ENCODE results near the gene RPS6KL1.
"Not testable (repeated sequence)": the region's sequence is repeated elsewhere in the genome, so short reads cannot be mapped to it uniquely, and the experiment has no call there.

RPS6KL1 gene

DNA sequence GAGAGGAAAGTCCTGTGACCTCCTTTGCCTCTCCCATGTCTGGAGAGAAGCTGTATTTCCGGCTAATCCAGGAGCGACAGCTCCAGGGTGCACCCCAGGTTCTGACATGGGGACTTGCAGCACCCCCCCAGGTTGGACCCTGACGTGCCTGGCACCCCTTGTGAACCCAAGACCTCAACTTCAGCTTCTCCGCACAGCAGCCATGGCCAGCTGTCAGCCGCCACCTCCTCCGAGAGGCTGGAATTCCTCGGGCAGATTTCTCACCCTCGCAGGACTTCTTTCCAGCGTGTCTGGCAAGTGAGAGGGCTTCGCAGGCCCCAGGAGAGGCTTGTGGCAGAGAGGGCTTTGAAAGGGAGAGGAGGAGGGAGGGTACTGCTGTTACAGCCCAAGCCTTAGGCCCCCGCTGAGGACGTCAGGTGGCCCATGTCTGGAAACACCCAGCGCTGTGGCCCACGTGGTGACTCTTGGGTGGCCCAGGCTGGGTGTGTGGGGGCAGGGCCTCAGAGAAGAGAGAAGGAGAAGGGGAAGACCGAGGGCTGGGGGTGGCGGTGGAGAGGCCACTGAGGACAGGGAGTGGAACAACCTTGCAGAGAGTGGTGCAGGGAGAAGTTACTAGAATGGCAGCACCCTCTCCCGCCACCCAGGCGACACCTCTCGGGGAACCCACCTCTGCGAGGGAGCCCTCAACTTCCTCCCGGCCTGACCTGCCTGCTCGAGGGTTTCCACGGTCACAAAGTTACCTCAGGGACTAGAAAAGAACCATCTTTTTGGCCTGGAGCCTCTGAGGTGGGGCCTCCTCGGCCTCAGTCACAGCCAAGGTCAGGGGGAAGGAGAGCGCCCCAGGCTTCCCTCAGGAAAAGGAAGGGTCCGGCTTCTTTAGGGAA, 11.7 kb upstream of the RPS6KL1 start:
- no peak for DNase-seq

DNA sequence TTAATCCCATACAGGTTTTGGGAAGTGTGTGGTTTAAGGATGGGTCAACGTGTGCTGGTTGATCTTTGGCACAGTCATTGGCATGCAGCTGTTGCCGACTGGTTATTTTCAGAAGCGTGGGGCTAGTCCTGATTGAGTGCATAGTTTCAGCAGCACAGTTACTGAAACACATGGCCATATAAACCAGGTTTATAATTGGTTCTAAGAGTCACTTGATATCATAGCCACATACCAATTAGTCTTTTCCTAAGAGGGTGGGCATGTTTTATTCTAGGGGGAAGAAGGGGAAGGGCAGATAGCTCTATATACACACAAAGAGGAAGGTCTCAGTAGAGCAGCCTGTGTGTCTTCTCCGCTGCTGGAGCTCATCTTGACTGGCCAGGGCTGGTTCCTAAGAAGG, 11.0 kb upstream of the RPS6KL1 start:
- no peak for DNase-seq

DNA sequence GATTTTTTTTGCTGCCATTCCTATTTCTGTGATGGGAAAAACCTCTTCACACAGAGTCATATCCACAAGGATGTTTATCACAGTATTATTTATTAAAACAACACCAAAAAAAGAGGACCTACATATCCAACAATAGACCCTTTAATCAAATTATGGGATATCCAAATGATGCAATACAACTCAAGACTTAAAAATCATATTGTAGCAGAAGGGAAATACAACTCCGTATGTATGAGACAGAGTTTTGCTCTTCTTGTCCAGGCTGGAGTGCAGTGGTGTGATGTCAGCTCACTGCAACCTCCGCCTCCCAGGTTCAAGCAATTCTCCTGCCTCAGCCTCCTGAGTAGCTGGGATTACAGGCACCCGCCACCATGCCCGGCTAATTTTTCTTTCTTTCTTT, 9.9 kb upstream of the RPS6KL1 start:
- not testable (repeated sequence) for DNase-seq

DNA sequence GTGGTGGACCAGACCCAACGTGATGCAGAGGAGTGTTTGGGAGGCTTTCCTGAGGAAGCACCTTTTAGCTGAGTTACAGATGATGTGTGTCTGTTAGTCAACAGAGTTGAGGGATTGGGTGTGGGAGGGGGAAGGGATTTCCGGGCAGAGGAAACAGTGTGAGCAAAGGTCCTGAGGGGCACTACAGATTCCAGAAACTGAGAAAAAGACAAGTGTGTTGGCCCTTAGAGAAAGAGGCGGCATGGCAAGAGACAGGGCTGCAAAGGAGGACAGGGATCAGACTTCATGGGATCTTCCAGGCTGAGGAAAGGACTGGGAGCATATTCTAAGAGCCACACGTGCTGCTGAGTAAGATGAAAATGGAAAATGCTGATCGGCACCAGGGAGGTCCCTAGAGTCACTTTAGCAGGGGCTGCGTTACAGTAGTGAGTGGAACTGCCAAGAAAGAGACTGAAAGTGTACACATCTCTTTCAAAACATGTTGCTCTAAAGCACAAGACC, 9.4 kb upstream of the RPS6KL1 start:
- no peak for DNase-seq

DNA sequence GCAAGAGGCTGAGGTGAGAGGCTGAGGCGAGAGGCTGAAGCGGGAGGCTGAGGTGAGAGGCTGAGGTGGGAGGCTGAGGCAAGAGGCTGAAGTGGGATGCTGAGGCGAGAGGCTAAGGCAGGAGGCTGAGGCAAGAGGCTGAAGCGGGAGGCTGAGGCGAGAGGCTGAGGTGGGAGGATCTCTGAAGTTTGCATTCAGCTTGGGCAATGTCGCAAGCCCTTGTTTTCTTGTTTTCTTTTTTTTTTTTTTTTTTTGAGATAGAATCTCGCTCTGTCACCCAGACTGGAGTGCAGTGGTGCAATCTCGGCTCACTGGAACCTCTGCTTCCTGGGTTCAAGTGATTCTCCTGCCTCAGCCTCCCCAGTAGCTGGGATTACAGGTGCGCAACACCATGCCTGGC, 8.7 kb upstream of the RPS6KL1 start:
- DNase-seq, result not testable (repeated sequence)

DNA sequence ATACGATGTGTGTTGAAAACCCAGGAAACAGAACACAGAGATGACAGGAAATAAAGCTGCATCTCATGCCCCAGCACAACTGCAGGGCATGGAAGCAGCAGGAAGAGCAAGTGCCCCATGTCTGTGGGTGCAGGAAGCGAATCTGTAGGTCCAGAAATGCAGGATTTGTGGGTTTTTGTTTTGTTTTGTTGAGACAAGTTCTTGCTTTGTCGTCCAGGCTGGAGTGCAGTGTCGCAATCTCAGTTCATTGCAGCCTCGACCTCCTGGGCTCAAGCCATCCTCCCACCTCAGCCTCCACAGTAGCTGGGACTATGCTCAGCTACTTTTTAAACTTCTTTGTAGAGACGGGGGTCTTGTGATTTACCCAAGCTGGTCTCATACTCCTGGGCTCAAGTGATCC, 6.2 kb upstream of the RPS6KL1 start:
- no peak for DNase-seq

DNA sequence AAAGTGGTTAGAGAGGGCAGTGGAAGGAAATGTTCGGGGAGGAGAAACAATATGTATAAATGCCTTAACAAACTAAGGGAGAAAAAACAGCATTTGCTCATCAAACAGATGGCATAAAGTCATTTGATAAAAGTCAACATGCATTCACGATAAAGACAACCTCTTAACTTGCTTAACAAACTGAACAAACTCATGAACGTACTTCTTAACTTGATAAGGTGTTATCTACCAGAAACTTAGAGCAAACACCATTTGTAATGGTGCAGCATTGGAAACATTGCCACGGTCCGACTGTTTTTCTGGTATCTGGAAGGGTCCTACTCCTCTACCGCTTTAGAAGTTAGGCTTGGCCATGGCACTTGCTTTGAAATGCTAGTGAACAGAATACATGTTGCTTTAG, 4.2 kb upstream of the RPS6KL1 start:
- DNase-seq, result no peak

DNA sequence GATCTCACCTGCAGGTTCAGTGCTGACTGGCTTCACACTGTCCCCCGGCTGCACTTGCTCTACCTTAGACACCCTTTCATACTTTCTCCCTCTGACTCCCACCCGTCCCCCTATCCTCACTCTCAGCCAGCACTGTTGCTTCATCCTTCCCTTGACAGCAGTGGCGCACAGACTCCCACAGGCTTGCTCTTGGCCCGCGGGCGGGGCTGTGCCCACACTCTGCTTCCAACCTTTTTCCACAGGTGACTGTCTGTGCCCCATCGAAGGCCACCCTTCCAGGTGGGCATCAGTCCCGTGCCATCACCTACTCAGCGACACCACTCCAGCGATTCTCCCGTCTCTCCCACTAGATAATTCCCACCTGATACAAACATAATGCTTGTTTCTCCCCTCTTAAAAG, 1.0 kb upstream of the RPS6KL1 start:
- DNase-seq, result no peak

DNA sequence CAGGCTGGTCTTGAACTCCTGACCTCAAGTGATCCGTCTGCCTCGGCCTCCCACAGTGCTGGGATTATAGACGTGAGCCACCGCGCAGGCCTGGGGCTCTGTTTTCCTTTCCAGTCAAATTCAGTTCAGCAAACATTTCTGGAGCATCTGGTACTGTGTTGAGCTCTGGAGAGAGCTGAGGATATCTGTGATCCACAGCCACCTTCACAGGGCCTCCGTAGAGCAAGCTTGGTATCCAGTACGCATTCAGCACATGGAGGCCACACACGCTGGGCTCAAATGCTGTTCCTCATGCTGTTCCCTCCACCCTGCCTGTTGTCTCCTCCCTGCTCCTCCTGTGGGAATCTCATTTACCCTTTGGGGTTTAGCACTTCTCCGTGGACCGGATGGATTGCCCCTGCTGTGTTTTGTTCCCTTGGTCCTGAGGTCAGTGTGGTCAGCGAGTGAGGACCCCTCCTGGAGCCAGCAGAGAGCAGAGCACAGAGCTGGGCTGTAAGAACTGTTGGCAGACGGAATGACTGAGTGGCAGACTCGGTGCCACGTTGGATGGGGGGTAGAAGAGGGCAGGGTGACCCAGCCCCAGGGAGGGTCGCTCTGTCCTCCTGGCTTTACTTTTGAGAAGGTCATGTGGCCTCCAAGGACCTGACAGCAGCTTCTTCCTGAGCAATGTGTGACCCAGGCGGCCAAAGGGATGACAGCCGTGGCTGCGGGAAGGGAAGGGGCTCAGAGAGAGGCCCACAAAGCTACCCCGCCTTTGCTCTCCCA, 891 bp downstream of the RPS6KL1 start:
- DNase-seq, result no peak

DNA sequence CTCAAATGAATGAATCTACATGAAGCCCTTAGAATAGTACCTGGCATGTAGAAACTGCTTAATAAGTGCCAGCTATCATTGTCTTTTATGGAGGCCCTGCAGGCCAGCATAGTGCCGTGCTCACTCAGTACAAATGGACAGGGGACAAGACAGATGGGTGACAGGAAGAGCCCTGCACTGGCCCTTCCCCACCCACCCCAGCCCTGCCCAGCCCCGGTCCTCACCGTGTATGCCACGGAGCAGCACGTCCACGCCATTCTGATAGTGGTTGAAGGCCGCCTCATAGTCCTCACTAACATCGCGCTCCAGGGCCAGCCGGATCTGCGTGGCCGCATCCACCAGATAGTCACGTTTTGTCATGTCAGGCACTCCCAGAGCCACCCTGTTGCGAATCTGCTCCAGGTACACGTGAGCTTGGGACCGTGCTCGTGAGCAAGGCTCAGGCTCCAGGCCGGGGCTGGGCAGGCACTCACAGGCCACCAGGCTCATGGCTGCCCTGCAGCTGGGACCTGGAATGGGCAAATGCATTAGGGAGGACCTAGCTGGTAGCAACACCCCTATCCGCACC, 1.9 kb downstream of the RPS6KL1 start:
- no peak for DNase-seq

DNA sequence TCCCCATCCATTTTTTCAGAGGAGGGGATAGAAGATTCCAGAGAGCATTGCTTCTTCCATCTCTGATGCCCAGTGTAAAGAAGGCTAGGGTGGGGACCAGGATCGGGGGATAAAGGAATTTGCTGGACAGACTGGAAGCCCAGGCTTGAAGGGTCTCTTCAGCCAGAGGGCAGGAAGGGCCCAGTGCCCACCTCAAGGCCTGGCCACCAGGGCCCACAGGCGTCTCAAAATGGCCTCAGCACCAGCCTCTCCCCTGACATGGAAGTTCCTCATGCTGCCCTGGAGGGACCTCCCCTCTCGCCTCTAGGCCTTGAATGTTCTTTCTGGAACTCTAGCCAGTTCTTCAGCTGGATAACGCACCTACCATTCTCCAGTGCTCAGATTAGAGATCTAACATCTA, 2.8 kb downstream of the RPS6KL1 start:
- no peak for DNase-seq

DNA sequence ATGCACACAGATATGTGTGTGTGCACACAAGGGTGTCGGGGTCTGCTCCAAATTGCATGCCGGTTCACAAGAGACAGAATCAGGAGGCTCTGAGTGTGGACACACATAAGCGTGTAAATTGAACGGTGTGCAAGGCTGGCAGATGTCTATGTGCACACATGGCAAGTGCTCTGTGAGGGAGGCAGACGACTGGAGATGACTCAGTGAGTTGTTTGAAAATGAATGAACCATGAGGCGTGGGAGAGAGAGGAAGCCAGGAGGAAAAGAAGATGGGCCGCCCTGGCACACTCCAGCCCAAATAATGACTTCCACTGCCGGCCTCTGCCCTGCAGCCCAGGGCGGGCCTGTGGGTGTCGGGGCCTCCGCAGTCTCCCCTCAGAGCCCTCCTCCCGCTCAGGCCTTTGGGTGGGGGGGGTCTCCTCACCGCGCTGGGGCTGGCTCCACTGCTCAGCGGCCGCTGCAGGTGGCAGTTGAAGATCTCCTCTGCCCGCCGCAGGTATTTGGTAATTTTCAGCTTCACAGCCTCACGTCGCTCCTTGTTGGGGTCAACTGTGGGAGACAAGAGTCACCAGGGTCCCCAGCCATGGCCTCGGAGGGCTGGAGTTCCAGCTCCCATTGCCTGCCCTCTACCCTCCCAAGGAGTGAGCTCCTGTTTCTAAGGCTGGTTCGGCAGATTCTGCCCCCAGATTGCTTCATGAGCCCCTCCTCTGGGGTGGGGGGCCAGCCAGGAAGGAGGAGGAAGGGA, 3.5 kb downstream of the RPS6KL1 start:
- peak; percentile 82 for DNase-seq

DNA sequence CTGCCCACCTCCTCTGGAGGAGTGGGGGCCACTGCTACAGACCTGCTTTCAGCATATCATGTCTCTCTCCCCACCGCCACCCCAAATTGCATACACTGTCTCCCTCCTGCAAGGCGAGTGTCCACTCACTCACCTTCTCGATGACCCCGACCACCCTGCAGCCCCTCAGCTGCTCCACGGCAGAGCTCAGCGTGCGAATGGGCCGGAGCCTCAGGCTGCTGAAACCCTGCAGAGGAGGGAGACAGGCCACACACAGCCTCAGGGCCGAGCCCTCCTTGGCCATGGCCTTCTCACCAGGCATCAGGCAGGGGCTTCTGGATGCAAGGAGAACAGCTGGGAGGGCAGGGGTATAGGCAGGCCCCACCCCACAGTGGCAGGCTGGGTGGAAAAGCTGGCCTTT, 4.7 kb downstream of the RPS6KL1 start:
- no peak for DNase-seq

DNA sequence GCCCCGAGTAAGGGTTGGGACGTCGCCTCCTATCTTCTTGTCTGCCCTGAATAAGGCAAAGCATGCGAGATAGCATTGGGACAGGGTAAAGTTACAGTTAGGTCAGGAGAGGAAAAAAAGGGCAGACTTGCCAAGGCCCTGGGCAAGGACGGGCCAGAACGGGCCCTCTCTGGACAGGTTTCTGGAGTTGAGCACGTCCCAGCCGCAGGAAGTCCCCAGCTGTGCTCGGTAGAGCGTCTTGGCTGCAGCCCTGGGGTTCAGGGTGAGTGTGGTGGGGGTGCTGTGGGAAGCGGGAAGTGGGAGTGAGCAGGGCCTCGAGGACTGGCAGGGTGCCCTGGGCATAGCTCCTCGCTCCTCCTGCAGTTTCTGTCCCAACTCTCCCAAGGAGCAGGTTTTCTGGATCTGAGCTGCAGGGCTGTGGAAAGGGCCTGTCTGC, 5.4 kb downstream of the RPS6KL1 start:
- DNase-seq, result no peak

DNA sequence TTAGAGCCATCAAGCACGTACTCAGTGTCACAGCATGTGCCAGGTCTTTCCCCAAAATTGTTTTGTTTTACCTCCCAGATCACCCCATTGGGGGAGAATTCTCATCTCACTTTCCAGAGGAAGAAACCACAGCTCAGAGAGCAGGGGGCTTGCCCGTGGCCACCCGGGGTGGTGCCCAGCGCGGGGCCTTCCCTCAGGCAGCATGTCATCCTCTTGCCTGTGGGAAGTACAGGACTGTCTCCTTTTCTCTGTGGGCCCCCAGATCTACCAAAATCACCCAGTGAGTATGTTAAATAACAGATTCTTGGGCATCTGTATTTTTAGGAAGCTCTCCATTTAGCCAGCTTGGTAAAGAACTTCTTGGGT, 5.9 kb downstream of the RPS6KL1 start:
- no peak for DNase-seq

DNA sequence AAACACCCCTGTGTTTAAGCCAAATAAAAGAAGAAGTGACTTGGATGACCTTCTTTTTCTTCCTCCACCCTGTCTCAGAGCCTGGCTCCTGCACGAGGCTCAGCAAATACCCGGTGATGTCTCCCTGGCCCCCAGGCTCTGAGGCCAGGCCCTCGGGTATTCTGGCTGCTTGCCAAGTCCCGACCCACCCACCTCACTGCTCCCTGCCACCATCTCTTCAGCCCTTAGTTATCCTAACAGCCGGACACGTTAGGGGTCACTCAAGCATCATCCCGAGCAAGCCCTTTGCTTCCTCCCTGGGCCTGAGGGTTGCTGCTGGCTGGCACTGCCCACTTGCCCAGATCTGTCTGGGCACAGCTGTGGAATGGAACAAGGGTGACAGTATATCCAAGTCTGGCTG, 7.2 kb downstream of the RPS6KL1 start:
- no peak for DNase-seq

DNA sequence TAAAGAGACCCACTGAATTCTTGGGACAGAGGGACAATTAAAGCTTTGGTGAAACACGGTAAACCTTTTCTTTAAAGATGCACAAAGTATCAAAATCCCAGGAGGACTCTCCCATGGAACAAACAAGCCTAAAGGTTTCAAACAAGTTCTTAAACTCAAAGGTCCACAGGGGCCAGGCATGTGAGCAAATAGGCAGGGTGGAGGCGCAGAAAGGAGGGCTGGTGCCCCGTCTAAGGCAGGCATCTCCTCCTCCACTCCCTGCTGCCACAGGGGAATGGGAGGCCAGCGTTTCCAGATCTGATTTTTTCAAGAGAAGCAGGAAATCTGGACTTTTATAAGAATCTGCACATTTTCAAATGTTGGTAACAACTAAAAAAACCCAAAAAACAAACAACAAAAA, 7.6 kb downstream of the RPS6KL1 start:
- no peak for DNase-seq

DNA sequence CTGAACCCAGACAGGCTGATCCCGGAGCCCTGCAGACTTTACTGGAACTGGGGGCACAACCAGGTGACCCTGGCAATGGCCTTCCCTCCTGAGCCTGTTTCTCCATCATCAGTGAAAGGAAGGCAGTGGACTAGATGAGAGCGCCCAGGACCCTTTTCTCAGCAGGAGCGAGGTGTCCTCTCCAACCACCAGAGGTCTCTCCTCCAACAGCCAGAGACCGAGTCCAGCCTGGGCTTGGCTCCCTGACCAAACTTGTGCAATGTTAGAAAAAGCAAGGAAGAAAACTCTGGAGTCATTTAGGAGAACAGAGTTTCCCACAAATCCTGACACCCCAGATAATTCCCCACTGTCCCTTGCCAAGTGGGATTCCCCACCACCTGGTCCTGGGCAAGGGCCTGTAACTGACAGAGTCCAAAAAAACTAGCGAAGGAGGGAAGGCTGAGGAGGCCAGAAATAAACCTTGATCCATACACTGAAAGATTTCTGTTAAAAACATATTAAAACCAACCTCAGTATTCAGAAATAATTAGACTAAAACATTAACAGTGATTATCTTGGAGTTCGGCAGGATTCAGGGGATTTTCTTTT, 9.0 kb downstream of the RPS6KL1 start:
- DNase-seq, result peak; percentile 38

DNA sequence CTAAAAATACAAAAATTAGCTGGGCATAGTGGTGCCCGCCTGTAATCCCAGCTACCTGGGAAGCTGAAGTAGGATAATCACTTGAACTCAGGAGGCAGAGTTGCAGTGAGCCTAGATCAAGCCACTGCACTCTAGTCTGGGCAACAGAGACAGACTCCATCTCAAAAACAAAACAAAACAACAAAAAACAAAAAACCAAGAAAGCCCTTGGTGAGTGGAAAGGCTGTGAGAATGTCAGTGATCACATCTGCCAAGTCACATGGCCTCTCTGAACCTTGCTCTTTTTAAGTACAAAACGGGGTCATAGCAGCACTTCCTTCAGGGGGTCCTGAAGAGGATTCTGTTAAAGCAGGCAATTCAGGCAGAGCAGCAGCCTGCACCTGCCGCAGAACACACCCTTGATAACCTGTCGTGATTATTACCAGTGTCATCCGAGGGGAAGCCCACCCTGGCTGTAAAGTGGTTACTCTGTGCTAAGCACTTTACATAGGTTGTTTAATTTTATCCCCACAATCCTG, 9.6 kb downstream of the RPS6KL1 start:
- DNase-seq, result no peak

DNA sequence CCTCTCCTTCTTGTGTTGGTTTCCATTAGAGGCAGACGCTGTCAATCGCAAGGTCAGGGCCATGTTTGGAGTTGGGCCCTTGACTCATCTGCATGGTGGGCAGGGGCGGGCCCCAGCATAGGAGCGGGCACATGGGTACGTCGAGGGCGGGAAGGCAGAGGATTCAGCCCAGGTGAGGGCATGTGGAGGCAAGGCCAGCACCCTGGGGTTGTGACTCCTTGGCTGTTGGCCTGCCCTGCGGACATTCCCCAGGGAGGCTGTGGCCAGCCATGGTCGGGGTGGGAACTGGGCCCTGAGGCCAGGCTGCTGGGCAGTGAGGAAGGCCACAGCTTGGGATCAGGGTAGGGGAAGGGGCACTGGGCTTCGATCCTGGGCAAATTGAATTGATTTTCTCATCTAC, 10.3 kb downstream of the RPS6KL1 start:
- DNase-seq, result no peak

DNA sequence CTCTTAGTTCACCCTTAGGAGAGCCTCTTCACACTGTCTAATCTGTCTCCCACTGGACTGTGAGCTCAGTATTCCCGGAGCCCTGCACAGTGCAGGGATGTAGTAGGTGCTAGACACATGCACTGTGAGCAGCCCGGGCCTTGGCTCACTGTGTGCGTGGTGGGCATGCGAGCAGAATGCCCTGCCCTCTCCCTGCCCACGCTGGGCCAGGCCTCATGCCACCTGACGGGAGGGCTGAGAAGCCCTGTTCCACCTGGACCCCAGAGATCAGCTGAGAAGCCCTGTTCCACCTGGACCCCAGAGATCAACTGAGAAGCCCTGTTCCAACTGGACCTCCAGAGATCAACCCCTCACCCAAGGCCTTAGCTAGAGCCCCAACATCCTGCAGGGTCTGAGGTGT, 10.9 kb downstream of the RPS6KL1 start:
- DNase-seq, result no peak

DNA sequence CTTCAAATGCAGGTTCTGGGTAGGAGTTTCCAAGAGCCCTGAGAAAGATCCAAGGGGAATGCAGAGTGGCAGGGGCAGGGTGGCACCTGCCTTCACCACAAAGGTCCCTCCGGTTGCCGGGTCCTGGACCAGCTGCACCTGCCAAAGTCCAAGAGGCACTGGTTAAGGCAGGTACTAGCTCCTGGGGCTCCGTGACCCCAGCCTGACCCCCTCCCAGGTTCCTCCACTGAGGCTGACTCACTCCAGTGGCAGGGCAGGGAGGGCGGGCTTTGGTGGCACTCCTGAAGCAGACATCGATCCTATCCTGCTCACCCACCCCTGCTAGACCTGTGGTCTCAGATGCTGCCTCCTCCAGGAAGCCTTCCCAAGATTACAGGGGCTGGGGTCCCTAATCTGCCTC, 11.4 kb downstream of the RPS6KL1 start:
- DNase-seq, result no peak

DNA sequence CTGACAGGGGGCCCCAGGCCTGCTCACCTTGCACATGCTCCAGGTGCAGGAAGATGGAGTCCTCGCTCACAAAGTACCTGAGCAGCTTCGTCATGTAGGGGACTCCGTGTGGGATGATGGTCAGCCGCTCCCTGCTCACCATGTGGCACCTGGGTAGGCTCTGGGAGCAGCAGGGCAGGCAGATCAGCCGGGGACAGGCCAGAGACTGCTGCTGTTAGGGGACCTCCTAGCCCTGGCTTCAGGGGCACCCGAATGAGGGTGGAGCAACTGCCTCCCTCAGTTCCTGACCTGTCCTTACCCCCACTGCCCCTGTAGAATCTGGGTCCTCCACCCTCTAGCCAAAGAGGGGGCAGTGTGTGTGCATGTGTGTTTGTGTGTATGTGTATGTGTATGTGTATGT, 11.8 kb downstream of the RPS6KL1 start:
- DNase-seq, result no peak
